ENCODE measurements around the gene MYL10.

DNA sequence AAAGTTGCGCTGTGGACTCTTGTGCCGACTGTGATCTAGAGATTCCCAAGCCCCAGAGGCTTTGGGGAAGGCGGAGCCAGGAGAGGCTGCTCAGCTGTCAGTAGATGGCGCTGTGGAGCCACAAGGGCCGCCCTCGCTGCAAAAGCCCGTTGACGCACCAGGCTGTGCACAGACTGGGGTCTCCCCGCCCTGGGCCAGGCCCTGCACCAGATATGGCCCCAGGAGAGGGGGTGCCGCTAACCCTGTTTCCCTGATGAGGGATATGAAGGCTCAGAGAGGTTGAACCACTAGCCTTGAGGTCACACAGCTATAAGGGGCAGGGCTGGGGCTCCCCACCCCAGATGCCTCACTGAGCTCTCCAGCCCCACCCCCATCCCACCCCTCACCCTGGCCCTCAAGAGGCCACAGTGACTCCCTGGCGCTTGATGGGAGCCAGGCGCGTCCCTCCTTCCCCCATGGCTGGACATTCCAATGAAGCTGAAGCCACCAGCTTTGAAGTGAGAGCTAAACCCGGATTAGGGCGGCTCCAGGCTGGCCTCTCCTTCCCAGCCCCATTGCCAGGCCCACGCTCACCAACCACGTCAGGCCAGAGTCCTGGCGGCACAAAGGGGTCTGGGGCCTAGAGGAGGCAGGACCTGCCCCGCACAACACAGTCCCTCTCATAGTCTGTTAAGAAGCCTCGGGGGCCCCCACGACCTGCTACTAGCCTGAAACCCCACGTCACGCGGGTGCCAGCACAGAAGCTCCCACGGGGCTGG is 26.4 kb downstream of the MYL10 start:
- TF ChIP-seq POLR2A (IDR thresholded peaks at IDR 0.05; ENCODE audit: low read length): no peak
- TF ChIP-seq SMC3 (IDR thresholded peaks at IDR 0.05): peak; percentile 88
- TF ChIP-seq CTCF (IDR thresholded peaks at IDR 0.05): peak; percentile 95
- TF ChIP-seq, protein P1, sequence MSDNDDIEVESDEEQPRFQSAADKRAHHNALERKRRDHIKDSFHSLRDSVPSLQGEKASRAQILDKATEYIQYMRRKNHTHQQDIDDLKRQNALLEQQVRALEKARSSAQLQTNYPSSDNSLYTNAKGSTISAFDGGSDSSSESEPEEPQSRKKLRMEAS (IDR thresholded peaks at IDR 0.05): 0 out of 2 replicates have a peak, but pooled peaks have one; percentile 20
- no peak for TF ChIP-seq FOSL2 (IDR thresholded peaks at IDR 0.05)
- TF ChIP-seq FOSL2 (CRISPR knock-in tag; IDR thresholded peaks at IDR 0.05): no peak
- TF ChIP-seq CEBPB (IDR thresholded peaks at IDR 0.05): no peak
- TF ChIP-seq ESRRA (IDR thresholded peaks at IDR 0.05; ENCODE audit: borderline replicate concordance, low read length): no peak

Data from A549 (cell line).